AG04449 (cell line): Measurements from ENCODE around the gene STON1.

Experiments used
- CTCF ChIA-PET: fragments of 350-600 bp; formaldehyde crosslinking; extraction: SDS; loops from one replicate; lab custom pipeline; 2021; ENCODE audit warnings: antibody characterized with exemption; lab: Yijun Ruan, JAX
- POLR2A ChIA-PET: fragments of 400-600, 350-600 bp; formaldehyde crosslinking; extraction: SDS; loops from one replicate; lab custom pipeline; 2020; ENCODE audit warnings: antibody characterized with exemption, inconsistent platforms; lab: Yijun Ruan, JAX
- DNase-seq: peaks from one replicate; pipeline ENCODE4 v3.0.0-alpha.2; 2010; ENCODE audit warnings: low read depth, low spot score
- H3K4me3 ChIP-seq: 2 replicates; pipeline ENCODE4 v1.5.1; 2011; ENCODE audit warnings: low read depth, mild to moderate bottlenecking, control low read depth, low read length
- TF ChIP-seq, protein P1 (sequence below): IDR thresholded peaks from one replicate; pipeline ENCODE4 v1.5.1; 2011; ENCODE audit warnings: mild to moderate bottlenecking, moderate library complexity, low read length, control low read depth, inconsistent platforms; ENCODE audit not compliant: insufficient read depth; ENCODE audit errors: missing control alignments

Gene STON1

GRCh38 chr2:48597492-48597891, 67.5 kb downstream of the STON1 start:
- no peak overlapping the region for H3K4me3 ChIP-seq
- DNase-seq: no peak
- POLR2A ChIA-PET: no interaction called here
- TF ChIP-seq, protein P1, sequence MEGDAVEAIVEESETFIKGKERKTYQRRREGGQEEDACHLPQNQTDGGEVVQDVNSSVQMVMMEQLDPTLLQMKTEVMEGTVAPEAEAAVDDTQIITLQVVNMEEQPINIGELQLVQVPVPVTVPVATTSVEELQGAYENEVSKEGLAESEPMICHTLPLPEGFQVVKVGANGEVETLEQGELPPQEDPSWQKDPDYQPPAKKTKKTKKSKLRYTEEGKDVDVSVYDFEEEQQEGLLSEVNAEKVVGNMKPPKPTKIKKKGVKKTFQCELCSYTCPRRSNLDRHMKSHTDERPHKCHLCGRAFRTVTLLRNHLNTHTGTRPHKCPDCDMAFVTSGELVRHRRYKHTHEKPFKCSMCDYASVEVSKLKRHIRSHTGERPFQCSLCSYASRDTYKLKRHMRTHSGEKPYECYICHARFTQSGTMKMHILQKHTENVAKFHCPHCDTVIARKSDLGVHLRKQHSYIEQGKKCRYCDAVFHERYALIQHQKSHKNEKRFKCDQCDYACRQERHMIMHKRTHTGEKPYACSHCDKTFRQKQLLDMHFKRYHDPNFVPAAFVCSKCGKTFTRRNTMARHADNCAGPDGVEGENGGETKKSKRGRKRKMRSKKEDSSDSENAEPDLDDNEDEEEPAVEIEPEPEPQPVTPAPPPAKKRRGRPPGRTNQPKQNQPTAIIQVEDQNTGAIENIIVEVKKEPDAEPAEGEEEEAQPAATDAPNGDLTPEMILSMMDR: no peak
- CTCF ChIA-PET: interaction anchor here (1.7 kb wide), 1 partner anchor 9 kb away, joined by 4 read pairs; no protein-coding TSS in a partner anchor

- CTCF ChIA-PET: interaction anchor here (0.7 to 2.4 kb wide), 13 partner anchors 8 to 1892 kb away, joined by 3 to 15 read pairs (median 4); no protein-coding TSS in a partner anchor
- DNase-seq: no peak
- TF ChIP-seq, protein P1: peak; percentile 58
- H3K4me3 ChIP-seq: no peak overlapping the region
- POLR2A ChIA-PET: no interaction called here
These were observed 70.4 kb downstream of the STON1 start for GRCh38 chr2:48600204-48600813.

DNA sequence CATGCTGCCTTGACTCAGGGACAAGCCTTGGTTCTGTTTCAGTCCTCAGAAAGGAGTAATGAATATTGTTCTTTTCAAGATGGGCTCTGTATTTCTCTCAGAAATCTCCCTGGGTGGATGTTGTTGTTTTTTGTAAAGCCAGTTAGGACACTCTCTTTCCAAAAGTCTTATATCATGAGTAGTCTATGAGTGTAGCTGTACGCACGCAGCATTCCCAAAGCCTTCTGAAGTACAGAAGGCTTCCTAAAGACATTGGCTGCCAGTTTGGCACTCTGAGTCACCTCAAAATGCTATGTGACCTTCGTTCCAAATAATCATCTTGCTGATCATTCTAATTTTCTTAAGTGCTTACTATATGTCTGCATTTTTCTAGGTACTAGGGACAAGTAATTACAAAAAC, 71.0 kb downstream of the STON1 start:
- DNase-seq: peak; percentile 41
- CTCF ChIA-PET: interaction anchor here (0.7 to 2.4 kb wide), 7 partner anchors 8 to 1891 kb away, joined by 3 to 15 read pairs (median 5); no protein-coding TSS in a partner anchor
- no peak overlapping the region for H3K4me3 ChIP-seq
- POLR2A ChIA-PET: no interaction called here
- TF ChIP-seq, protein P1: no peak

- CTCF ChIA-PET: interaction anchor here (1.0 to 2.4 kb wide), 4 partner anchors 8 to 1891 kb away, joined by 3 to 15 read pairs (median 7); no protein-coding TSS in a partner anchor
- H3K4me3 ChIP-seq: no peak overlapping the region
- TF ChIP-seq, protein P1: peak; percentile 35
- DNase-seq: no peak
- POLR2A ChIA-PET: no interaction called here
These were observed 71.4 kb downstream of the STON1 start for GRCh38 chr2:48601349-48601748.

GRCh38 chr2:48605482-48606175, 75.7 kb downstream of the STON1 start:
- ChIA-PET CTCF (interaction anchor here (1.4 kb wide), 1 partner anchor 16 kb away, joined by 3 read pairs; no protein-coding TSS in a partner anchor), POLR2A (no interaction called here)
- no peak for DNase-seq
- TF ChIP-seq, protein P1: no peak
- no peak overlapping the region for H3K4me3 ChIP-seq
